ENCODE measurements around the gene DLL3. TPM values are rescaled to one million over a fixed set of nuclear protein-coding genes. Genes with fewer than 3 reads are reported as not detected.

DLL3 gene
- total RNA-seq, 1 donor from 2014 or later, result 0.51 TPM

GRCh38 chr19:39514840-39515550, 16.2 kb downstream of the DLL3 start, which contains the start of gene SELENOV:
Gene SELENOV (plus strand): TSS chr19:39515139. CDS start chr19:39515213, 74 bp downstream.
- intact Hi-C loops (cut with micrococcal nuclease), result no loop called here

- intact Hi-C loops (cut with micrococcal nuclease), result no loop called here
Measured at GRCh38 chr19:39515551-39516191, 16.9 kb downstream of the DLL3 start.

- intact Hi-C loops (cut with micrococcal nuclease), result no loop called here
Measured at GRCh38 chr19:39516270-39516669, 17.5 kb downstream of the DLL3 start.

GRCh38 chr19:39517432-39517831, 18.7 kb downstream of the DLL3 start:
- intact Hi-C loops (cut with micrococcal nuclease), result no loop called here

GRCh38 chr19:39518458-39518857, 19.7 kb downstream of the DLL3 start:
- intact Hi-C loops (cut with micrococcal nuclease), result no loop called here

- intact Hi-C loops (cut with micrococcal nuclease), result no loop called here
Measured at GRCh38 chr19:39518975-39519374, 20.2 kb downstream of the DLL3 start.

GRCh38 chr19:39520541-39521484, 22.1 kb downstream of the DLL3 start:
- intact Hi-C loops (cut with micrococcal nuclease), result no loop called here

GRCh38 chr19:39524495-39524894, 25.7 kb downstream of the DLL3 start:
- intact Hi-C loops (cut with micrococcal nuclease), result no loop called here

- intact Hi-C loops (cut with micrococcal nuclease), result no loop called here
Measured at GRCh38 chr19:39525205-39525604, 26.5 kb downstream of the DLL3 start.

- intact Hi-C loops (cut with micrococcal nuclease), result loop anchor here (1.0 to 2.0 kb wide), 14 partner anchors 8 to 1247 kb away; partner anchors contain the start of genes EID2, MED29, PAF1 and PLEKHG2
Measured at GRCh38 chr19:39531834-39532232, 33.1 kb downstream of the DLL3 start.

GRCh38 chr19:39532233-39533002, 33.7 kb downstream of the DLL3 start, which contains the start of gene EID2B:
Gene EID2B (minus strand): TSS chr19:39532852. CDS start chr19:39532802, 50 bp downstream.
- intact Hi-C loops (cut with micrococcal nuclease), result loop anchor here (1.0 to 2.0 kb wide), 14 partner anchors 8 to 1246 kb away; partner anchors contain the start of genes EID2, MED29, PAF1 and PLEKHG2

GRCh38 chr19:39533003-39533512, 34.3 kb downstream of the DLL3 start:
- intact Hi-C loops (cut with micrococcal nuclease), result loop anchor here (2.0 kb wide), 4 partner anchors 30 to 1246 kb away; partner anchors contain the start of gene RAB4B

GRCh38 chr19:39533791-39534190, 35.0 kb downstream of the DLL3 start:
- intact Hi-C loops (cut with micrococcal nuclease), result loop anchor here (2.0 kb wide), 4 partner anchors 31 to 1245 kb away; partner anchors contain the start of gene RAB4B

GRCh38 chr19:39539165-39539517, 40.4 kb downstream of the DLL3 start:
- intact Hi-C loops (cut with micrococcal nuclease), result loop anchor here (1.0 kb wide), 2 partner anchors 19 to 99 kb away; no protein-coding TSS in a partner anchor

- intact Hi-C loops (cut with micrococcal nuclease), result loop anchor here (1.0 kb wide), 7 partner anchors 7 to 417 kb away; partner anchors contain the start of genes EID2B, PLEKHG2, SUPT5H and TIMM50
Measured at GRCh38 chr19:39539518-39540332, 41.0 kb downstream of the DLL3 start, which contains the start of gene EID2. Gene EID2 (minus strand): TSS chr19:39540161. CDS start chr19:39540079, 82 bp downstream.

GRCh38 chr19:39540333-39540673, 41.6 kb downstream of the DLL3 start:
- intact Hi-C loops (cut with micrococcal nuclease), result loop anchor here (1.0 kb wide), 5 partner anchors 8 to 418 kb away; partner anchors contain the start of genes EID2B, PLEKHG2, SUPT5H and TIMM50

- intact Hi-C loops (cut with micrococcal nuclease), result no loop called here
Measured at GRCh38 chr19:39542206-39542605, 43.5 kb downstream of the DLL3 start.

GRCh38 chr19:39543477-39543857, 44.7 kb downstream of the DLL3 start:
- intact Hi-C loops (cut with micrococcal nuclease), result no loop called here
